ENCODE results near the gene REPIN1.
A peak's percentile ranks its signal among the peaks of the same experiment; 100 is the strongest.

The REPIN1 gene

DNA sequence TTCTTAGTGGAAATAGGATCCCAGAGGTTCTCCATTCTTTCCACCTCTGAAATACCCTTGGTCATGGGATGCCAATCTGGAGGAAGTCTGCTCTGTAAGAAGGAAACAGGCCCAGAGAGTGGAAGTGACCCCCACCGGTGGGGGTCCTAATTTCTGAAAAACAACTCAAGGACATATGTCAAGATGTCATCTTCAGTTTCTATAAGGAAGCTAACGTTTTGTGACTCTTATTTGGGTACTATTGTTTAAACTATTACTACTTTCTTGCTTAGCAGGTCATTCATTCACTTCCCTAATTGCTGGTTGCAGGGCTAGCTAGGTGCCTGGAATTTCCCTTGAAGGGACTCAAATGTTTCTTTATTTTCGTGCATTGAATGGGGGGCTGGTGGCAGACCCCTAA, 8.6 kb downstream of the REPIN1 start:
- peaks cover 49% of the 10 kb centered on the region for H3K4me1 ChIP-seq (ENCODE audit: insufficient read depth, low read length, poor library complexity, severe bottlenecking)
- H3K79me2 ChIP-seq (ENCODE audit: insufficient read depth, low read length) = peaks cover 58% of the 10 kb centered on the region
- H3K9ac ChIP-seq (ENCODE audit: low read depth, low read length, poor library complexity, severe bottlenecking) = no peak overlapping the region
- H4K20me1 ChIP-seq (ENCODE audit: insufficient read depth, low read length, poor library complexity, severe bottlenecking) = peaks cover 29% of the 10 kb centered on the region
- H3K4me2 ChIP-seq (ENCODE audit: low read depth, low read length, poor library complexity, severe bottlenecking) = peak overlapping the region; percentile 91
- H2AFZ ChIP-seq (ENCODE audit: low read length) = no peak overlapping the region
- peaks cover 19% of the 10 kb centered on the region; the same call in 1 of the 2 replicates for H3K36me3 ChIP-seq (ENCODE audit: insufficient read depth, low read length)
- no peaks in the 10 kb centered on the region for H3K9me2 ChIP-seq (replicated peaks; ENCODE audit: low read depth, low read length)
- H3K9me3 ChIP-seq (ENCODE audit: insufficient read depth, low read depth, low read length) = no peaks in the 10 kb centered on the region
- H3F3A ChIP-seq (ENCODE audit: low read depth) = peaks cover 5% of the 10 kb centered on the region; the same call in 1 of the 2 replicates
- TF ChIP-seq, protein P1, sequence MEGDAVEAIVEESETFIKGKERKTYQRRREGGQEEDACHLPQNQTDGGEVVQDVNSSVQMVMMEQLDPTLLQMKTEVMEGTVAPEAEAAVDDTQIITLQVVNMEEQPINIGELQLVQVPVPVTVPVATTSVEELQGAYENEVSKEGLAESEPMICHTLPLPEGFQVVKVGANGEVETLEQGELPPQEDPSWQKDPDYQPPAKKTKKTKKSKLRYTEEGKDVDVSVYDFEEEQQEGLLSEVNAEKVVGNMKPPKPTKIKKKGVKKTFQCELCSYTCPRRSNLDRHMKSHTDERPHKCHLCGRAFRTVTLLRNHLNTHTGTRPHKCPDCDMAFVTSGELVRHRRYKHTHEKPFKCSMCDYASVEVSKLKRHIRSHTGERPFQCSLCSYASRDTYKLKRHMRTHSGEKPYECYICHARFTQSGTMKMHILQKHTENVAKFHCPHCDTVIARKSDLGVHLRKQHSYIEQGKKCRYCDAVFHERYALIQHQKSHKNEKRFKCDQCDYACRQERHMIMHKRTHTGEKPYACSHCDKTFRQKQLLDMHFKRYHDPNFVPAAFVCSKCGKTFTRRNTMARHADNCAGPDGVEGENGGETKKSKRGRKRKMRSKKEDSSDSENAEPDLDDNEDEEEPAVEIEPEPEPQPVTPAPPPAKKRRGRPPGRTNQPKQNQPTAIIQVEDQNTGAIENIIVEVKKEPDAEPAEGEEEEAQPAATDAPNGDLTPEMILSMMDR (conservative IDR thresholded peaks at IDR 0.05; ENCODE audit: low read length) = no peak
- no peak for TF ChIP-seq EZH2phosphoT487 (IDR thresholded peaks at IDR 0.05; ENCODE audit: borderline replicate concordance)
- H3K27me3 ChIP-seq (ENCODE audit: insufficient read depth, low read length, poor library complexity, severe bottlenecking) = peaks cover 5% of the 10 kb centered on the region
- H3K4me3 ChIP-seq (ENCODE audit: low read length, poor library complexity, severe bottlenecking) = no peak overlapping the region

- H3K27me3 ChIP-seq (ENCODE audit: insufficient read depth, low read length, poor library complexity, severe bottlenecking) = peaks cover 5% of the 10 kb centered on the region
- peaks cover 52% of the 10 kb centered on the region for H3K4me1 ChIP-seq (ENCODE audit: insufficient read depth, low read length, poor library complexity, severe bottlenecking)
- H3K4me2 ChIP-seq (ENCODE audit: low read depth, low read length, poor library complexity, severe bottlenecking) = peak overlapping the region; percentile 91
- H3K36me3 ChIP-seq (ENCODE audit: insufficient read depth, low read length) = peaks cover 17% of the 10 kb centered on the region; the same call in 1 of the 2 replicates
- H2AFZ ChIP-seq (ENCODE audit: low read length) = no peak overlapping the region
- H3K4me3 ChIP-seq (ENCODE audit: low read length, poor library complexity, severe bottlenecking) = peak overlapping the region; percentile 98
- H3K9me3 ChIP-seq (ENCODE audit: insufficient read depth, low read depth, low read length) = no peaks in the 10 kb centered on the region
- peaks cover 28% of the 10 kb centered on the region for H4K20me1 ChIP-seq (ENCODE audit: insufficient read depth, low read length, poor library complexity, severe bottlenecking)
- peaks cover 5% of the 10 kb centered on the region; the same call in 1 of the 2 replicates for H3F3A ChIP-seq (ENCODE audit: low read depth)
- TF ChIP-seq EZH2phosphoT487 (IDR thresholded peaks at IDR 0.05; ENCODE audit: borderline replicate concordance) = no peak
- TF ChIP-seq, protein P1 (conservative IDR thresholded peaks at IDR 0.05; ENCODE audit: low read length) = no peak
- no peaks in the 10 kb centered on the region for H3K9me2 ChIP-seq (replicated peaks; ENCODE audit: low read depth, low read length)
- H3K9ac ChIP-seq (ENCODE audit: low read depth, low read length, poor library complexity, severe bottlenecking) = peak overlapping the region; percentile 96
- peaks cover 58% of the 10 kb centered on the region for H3K79me2 ChIP-seq (ENCODE audit: insufficient read depth, low read length)
Observed at GRCh38 chr7:150377635-150378034, 9.0 kb downstream of the REPIN1 start.

- no peaks in the 10 kb centered on the region for H3K9me3 ChIP-seq (ENCODE audit: insufficient read depth, low read depth, low read length)
- peaks cover 58% of the 10 kb centered on the region for H3K79me2 ChIP-seq (ENCODE audit: insufficient read depth, low read length)
- peak overlapping the region; percentile 98 for H3K4me3 ChIP-seq (ENCODE audit: low read length, poor library complexity, severe bottlenecking)
- H2AFZ ChIP-seq (ENCODE audit: low read length) = peak overlapping the region; percentile 62; the same call in 1 of the 2 replicates
- peaks cover 5% of the 10 kb centered on the region for H3K27me3 ChIP-seq (ENCODE audit: insufficient read depth, low read length, poor library complexity, severe bottlenecking)
- peaks cover 10% of the 10 kb centered on the region; the same call in 1 of the 2 replicates for H3K36me3 ChIP-seq (ENCODE audit: insufficient read depth, low read length)
- peaks cover 23% of the 10 kb centered on the region for H4K20me1 ChIP-seq (ENCODE audit: insufficient read depth, low read length, poor library complexity, severe bottlenecking)
- TF ChIP-seq, protein P1 (conservative IDR thresholded peaks at IDR 0.05; ENCODE audit: low read length) = peak; percentile 50
- no peak for TF ChIP-seq EZH2phosphoT487 (IDR thresholded peaks at IDR 0.05; ENCODE audit: borderline replicate concordance)
- H3K9ac ChIP-seq (ENCODE audit: low read depth, low read length, poor library complexity, severe bottlenecking) = peak overlapping the region; percentile 96
- H3K4me2 ChIP-seq (ENCODE audit: low read depth, low read length, poor library complexity, severe bottlenecking) = peak overlapping the region; percentile 91
- H3K9me2 ChIP-seq (replicated peaks; ENCODE audit: low read depth, low read length) = no peaks in the 10 kb centered on the region
- peaks cover 51% of the 10 kb centered on the region for H3K4me1 ChIP-seq (ENCODE audit: insufficient read depth, low read length, poor library complexity, severe bottlenecking)
- H3F3A ChIP-seq (ENCODE audit: low read depth) = peaks cover 5% of the 10 kb centered on the region; the same call in 1 of the 2 replicates
Observed at GRCh38 chr7:150378115-150378852, 9.7 kb downstream of the REPIN1 start.

All from Loucy (cell line).